GM19351 (cell line): Measurements from ENCODE around the gene XBP1.
A peak's percentile ranks its signal among the peaks of the same experiment; 100 is the strongest.
"Not testable (repeated sequence)": the region's sequence is repeated elsewhere in the genome, so short reads cannot be mapped to it uniquely, and the experiment has no call there.

Source experiments
- ATAC-seq: cut with Tn5 transposase; IDR thresholded peaks from one replicate; pipeline ENCODE4 v1.9.1; 2021; ENCODE audit warnings: mild to moderate bottlenecking, moderate library complexity; ENCODE audit not compliant: unreplicated experiment

The XBP1 gene

DNA sequence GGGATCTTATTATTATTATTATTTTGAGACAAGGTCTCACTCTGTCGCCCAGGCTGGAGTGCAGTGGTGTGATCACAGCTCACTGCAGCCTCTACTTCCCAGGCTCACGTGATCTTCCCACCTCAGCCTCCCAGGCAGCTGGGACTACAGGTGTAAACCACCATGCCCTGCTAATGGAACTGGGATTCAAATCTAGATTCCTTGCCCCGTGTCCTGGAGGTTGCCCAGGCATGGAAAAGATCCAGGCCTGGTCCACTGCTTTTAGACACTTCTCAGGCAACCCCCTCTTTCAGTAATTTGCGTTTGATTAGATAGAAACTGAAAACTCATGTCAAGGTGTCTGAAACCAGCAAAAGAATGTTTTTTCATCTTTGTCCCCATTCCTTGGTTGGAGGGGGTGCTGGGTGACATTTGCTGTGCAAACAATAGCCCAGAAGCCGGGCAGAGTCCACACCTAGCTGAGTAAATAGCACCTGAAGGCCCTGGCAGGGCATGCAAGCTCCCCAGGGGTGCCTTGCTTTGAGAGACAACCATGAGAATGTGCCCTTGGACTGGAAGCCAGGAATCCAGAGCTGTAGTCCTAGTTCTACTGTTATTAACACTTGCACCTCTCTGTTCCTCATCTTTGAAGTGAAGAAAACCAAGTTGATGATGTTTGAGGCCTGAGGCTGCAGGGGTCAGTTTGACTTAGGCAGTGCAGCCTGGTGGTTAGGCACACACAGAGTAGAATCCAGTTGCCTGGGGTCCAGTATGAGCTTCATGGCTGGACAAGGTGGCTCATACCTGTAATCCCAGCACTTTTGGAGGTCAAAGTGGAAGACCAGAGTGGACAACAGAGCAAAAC, 19.1 kb upstream of the XBP1 start:
- ATAC-seq, result peak; percentile 64

DNA sequence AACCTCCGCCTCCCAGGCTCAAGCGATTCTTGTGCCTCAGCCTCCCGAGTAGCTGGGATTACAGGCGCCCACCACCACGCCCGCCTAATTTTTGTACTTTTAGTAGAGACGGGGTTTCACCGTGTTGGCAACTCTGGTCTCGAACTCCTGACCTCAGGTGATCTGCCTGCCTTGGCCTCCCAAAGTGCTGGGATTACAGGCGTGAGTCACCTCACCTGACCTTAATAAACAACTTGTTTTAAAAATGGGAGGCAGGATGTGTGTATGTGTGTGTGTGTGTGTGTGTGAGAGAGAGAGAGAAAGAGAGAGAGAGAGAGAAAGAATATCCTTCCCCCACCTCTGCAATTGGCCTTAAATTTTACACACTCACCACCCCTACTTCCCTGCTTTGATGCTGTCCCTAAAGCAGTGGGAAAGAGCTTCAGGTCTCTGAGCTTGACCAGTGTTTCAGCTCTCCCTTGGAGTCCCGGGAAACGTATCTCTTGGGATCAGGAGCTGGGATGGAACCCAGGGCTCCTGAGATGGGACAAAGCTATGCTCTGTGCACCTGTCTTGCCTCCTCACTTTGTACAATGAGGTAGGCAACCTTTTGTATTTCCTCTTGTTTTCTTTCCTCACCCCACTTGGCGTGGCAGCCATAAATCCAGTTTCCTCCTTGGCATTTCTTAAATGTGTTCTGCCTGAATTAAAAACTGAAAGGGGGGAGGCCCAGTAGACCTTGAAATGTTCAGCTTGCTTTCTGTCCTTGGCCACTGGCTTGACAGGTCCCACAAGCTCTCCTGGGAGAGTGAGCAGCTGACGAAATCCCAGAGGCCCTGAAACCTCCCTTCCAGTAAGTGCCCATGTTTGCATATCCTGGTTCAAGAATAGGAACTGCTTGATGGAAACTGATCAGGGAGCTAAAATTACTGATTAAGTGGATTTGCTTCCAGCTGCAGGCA, 17.8 kb upstream of the XBP1 start:
- no peak for ATAC-seq

DNA sequence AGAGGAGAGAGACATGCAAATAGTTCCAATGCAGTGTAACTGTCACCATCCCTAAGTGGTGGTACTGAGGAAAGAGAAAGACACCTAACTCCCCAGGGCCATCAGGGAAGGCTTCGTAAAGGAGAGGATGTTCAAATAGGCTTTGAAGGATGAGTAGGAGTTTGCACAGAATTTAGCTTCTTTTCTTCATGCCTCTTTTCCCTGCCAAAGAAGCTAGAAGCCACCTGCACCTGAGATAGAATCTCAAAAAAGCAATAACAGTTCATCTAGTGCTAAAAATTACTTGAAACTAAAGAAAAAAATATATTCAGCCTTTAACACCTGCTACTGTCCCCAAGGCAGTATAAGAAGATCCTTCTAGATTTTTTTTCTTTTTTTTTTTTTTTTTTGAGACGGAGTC, 16.7 kb upstream of the XBP1 start:
- no peak for ATAC-seq

DNA sequence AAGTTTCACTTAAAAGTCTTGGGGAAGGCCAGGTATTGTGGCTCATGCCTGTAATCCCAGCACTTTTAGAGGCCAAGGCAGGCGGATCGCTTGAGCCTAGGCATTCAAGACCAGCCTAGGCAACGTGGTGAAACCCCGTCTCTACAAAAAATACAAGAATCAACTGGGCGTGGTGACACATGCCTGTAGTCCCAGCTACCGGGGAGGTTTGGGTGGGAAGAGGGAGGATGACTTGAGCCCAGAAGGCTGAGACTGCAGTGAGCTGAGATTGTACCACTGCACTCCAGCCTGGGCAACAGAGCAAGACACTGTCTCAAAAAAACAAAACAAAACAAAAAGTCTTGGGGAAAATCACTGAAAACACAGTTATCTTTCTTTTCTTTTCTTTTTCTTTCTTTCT, 15.4 kb upstream of the XBP1 start:
- no peak for ATAC-seq

DNA sequence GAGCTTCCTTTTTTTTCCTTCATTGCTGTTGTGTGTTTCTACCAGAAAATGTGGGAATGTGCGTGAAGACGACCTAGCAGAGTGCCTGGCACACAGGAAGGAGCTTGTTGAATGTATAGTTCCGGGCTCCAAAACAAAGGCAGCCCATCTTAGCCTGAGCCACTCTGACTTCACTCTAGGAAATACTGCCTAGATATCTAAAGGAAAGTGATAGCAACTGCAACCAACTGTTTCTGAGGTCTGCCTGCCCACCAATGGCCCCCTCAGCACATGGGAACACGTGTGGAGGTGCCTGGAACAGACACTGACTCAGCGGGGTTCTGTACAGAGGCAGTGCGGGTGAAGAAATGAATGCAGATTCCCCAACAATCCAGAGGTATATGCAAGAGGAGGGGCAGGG, 14.7 kb upstream of the XBP1 start:
- ATAC-seq, result no peak

DNA sequence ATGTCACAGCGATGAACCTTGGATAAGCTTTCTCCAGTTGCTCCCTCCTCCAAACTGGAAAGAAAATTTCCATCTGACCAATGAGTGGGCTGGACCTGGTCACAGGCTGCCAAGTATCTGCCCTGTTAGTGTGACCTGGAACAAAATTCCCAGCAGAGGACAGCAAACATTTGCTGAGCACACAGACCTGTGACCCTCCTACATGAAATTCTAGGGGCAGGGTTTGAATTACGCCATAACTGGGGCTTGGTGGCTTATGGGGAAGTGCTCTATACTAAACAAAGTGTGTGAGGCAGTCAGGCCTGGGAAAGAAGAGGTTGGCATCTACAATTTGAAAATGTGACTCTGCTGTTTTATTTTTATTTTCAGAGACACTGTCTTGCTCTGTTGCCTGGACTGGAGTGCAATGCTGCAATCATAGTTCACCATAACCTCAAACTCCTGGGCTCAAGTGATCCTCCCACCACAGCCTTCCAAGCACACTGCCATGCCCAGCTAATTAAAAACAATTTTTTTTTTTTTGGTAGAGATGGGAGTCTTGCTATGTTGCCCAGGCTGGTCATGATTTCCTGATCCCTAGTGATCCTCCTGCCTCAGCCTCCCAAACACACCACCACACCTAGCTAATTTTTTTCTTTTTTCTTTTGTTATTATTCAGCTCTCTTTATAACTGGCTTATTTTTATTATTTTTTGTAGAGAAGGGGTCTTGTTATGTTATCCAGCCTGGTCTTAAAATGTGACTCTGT, 13.6 kb upstream of the XBP1 start:
- no peak for ATAC-seq

DNA sequence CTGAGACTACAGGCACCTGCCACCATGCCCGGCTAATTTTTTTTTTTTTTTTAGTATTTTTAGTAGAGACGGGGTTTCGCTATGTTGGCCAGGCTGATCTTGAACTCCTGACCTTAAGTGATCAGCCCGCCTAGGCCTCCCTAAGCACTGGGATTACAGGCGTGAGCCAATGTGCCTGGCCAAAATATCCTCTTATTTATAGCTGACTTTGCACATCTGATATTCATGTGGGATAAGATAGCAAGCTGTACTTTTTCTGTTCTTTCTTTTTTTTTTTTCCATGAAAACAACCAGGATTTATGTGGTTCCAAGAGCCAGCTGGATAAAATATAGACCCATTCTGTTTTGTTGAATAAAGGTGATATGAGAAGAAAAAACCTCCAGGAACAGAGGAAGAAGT, 12.1 kb upstream of the XBP1 start:
- no peak for ATAC-seq

DNA sequence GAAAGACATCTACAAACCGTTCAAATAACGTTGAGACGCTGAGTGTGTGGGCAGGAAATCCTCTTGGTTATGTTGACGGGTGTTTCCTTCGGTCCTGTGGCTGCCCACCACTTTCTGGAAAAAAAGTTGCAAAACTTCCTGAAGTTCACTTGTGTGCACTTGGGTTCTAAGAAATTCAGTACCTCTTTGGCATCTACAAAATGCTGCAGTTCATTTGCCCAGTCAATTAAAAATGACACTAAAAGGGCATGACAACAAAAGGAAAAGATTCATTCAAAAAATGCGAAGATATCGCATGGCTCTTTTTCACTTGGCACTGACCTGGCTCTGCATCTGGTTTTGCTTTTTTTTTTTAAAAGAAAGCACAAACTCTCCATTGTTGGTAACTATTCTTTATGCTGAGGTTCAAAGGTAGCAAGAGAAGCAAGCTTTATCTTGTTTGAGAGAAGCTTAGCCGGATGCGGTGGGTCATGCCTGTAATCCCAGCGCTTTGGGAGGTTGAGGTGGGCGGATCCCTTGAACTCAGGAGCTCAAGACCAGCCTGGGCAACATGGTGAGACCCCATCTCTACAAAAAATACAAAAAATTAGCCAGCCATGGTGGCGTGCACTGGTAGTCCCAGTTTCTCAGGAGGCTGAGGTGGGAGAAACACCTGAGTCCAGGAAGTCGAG, 10.6 kb upstream of the XBP1 start:
- no peak for ATAC-seq

DNA sequence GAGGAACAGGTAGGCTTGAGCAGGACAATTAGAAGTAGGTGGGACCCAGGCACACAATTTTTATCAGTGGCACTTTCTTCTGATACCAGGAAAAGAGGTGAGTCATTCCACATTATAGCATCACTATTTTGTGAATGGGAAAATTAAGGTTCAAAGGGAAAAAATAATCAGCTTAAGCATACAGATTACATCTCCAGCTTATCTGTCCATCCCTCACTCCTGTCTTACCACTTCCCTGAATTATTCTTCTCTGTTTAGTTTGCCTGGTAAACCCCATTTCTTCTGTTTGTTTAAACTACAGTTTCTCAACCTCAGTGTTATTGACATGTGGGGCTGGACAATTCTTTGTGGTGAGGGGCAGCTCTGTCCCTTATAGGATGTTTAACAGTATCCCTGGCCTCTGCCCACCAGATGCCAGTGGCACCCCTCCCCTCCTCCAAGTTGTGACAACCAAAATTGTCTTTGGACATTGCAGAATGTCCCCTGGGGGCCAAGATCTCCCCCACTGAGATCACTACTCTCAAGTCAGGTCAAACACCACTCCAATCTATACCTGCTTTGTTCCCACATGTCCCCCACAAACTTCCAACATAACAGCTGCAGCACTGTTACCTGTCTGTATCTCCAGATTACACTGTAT, 8.5 kb upstream of the XBP1 start:
- ATAC-seq, result no peak

DNA sequence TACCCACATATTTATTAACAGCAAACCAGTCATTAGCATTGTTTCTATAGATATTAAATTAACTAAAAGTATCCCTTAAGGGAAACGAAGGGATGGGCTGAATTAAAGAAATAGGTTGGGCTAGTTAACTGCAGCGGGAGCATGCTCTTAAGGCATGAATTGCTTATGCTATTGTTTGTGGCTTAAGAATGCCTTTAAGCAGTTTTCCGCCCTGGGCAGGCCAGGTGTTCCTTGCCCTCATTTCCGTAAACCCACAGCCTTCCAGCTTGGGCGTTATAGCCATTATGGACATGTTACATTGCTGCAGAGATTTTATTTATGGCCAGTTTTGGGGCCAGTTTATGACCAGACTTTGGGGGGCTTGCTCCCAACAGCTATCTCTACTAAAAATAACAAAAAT, 5.1 kb upstream of the XBP1 start:
- ATAC-seq, result not testable (repeated sequence)

DNA sequence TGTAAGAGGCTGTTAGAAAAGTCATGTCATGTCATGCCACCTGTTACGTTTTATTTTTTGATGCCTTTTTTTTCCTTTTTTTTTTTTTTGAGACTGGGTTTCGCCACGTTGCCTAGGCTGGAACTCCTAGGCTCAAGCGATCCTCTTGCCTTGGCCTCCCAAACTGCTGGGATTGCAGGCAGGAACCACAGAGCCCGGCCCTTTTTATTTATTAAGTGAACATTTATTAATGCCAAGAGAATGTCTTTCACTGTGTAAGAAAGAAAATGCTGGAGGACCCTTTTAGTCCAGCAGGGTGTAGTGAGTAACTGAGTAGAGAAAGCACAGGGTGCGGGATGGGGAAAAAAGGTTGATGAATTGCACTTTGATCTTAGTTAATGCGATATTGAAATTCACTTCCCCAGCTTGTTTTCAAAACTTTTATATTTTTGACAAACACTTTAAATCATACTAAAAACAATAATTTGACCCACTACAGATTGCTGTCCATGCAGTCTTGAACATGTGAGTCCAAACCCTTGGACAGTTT, 2.3 kb upstream of the XBP1 start:
- no peak for ATAC-seq

DNA sequence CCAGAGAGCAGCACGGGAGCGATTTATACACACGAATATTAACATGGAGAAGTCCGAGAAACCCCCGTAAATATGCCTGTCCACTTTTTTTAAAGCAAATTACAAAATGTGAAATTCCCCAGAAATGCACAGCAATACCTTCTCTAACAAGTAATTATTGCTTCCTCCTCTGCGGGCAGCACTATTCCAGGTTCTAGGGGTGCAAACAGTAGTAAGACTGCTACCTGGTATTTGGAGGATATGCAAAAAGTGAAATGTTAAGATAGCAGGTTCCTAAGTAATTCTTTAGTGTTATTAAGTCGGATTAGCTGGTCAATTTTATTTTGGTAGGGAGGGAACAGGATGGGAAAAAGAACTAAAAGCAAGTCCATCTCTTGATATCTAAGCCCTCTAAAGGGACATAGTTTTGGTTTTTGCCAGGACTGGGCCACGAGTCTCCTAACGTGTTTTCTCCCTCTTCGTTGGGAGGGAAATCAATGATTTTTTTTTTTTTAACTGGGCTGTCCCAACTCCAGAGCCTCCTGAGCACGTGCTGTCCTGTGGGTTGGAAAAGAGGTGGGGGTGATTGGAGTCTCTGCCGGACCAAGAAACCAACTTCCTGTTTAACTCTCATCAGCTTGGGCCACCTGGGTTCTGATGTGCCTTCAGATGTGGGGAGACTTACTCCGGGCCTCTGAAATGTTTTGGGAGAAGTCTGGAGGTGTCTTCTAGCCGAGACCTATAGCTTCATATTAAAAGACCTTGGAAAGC, 1.7 kb upstream of the XBP1 start:
- no peak for ATAC-seq

DNA sequence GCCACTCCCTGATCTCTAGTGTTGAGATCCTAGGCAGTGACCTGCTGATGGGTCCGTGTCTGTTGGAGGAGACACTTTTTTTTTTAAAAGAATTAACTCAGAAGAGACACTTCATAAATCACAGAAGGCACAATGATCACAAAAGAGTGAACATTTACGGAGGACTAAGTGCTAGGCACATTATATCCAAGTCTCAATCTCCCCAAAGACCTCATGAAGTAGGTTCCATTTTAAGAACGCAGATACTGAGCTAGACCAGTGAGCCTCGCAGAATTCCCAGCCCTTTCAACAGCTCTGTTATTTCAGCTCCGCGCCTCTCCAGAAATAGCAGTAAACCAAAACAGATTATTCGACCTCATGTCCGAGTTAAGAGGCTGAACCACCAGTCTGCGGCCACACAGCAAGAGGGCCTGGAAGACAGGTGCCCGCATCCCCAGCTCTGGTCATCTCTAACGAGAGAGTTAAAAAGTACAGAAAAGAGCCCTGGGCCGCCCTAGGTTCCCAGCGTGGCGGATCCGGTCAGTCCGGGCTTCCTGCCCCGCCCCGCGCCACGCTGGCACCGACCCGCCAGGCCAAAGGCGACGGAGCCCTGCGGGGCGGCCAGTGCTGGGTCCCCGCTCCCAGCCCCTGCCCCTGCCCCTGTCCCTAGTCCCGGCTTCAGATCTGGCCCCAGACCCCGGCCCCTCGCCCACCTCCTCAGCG, 612 bp downstream of the XBP1 start:
- ATAC-seq, result peak; percentile 6

DNA sequence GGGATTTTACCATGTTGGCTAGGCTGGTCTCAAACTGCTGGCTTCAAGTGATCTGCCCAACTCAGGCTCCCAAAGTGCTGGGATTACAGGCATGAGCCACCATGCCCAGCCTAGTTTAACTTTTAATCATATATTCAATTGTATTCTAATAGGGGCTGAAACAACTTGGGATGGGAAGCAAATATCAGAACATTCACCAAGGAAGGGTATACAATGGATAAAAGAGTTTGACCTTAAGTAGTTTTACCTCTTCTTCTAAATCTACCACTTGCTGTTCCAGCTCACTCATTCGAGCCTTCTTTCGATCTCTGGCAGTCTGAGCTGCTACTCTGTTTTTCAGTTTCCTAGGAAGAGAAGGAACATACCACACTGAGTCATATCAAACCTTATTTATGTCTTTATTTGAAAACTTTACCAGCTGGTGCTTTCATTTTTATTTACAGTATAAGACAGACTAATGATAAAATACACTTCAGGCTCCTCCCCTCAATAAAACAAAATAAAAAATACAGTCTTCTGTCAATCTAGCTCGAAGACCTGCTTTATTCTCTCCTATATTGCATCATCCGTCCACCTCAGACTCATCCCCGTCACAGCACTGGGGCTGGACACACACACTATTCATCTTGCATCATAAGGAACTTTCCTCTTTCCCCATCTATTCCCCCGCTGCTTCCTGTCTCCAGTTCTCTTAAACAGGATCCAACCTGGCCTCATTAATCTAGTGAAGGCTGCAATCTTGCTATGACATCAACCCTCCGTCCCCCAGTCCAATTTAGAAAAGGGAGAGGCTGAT, 1.4 kb downstream of the XBP1 start:
- ATAC-seq, result no peak

DNA sequence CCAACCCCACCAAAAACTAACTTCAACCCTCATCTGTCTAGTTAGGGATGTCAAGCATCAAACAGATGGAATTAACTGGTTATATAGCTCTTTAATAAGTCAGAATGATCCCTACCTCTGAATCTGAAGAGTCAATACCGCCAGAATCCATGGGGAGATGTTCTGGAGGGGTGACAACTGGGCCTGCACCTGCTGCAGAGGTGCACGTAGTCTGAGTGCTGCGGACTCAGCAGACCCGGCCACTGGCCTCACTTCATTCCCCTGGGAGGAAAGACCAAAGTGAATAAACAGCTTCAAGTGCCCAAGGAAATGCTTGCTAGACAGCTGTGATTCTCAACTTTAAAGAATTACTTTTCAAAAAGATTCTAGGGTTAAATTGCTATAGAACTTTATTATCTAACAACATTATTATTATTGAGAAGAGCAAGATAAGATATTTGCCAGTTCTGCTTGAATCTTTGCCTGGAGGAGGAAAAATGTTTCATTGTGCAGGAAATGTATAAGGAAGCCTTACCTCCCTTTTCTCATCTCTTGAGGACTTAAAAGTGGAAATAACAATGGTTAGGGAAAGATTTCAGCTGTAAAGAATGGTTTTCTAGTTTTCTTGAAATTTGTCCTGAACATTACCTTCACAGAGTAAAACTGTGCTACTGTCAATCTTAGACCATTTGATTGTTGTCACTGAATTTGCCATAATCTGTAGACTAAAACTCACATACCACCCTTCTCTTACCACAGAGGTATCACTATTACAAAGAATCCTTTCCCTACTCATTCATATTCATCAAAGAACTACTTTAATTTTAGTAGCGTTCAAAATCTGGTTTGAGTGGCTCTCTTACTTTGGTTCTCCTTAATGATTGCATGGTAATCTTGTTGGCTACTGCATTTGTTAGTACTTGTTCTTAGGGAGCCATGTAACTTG, 4.2 kb downstream of the XBP1 start:
- no peak for ATAC-seq

DNA sequence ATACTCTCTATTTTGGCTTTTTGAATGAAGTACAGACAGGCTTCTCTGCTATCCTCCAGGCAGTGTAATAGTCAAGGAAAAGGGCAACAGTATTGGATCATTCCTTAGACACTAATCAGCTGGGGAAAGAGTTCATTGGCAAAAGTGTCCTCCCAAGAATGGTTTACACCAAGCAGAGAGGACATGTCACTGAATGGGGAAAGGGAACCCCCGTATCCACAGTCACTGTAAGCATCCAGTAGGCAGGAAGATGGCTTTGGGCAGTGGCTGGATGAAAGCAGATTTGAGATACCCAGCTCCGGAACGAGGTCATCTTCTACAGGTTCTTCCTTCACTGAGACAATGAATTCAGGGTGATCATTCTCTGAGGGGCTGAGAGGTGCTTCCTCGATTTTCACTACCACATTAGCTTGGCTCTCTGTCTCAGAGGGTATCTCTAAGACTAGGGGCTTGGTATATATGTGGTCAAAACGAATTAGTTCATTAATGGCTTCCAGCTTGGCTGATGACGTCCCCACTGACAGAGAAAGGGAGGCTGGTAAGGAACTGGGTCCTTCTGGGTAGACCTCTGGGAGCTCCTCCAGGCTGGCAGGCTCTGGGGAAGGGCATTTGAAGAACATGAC, 5.2 kb downstream of the XBP1 start:
- ATAC-seq, result no peak
